PC-9 (cell line): ENCODE data around the gene SSBP2. TPM values are rescaled to one million over a fixed set of nuclear protein-coding genes. Genes with fewer than 3 reads are reported as not detected.

Source experiments
- BruUV-seq: library from RNA; stranded (reverse); fragments of 400-500 nt; replicated peaks from 2 replicates; lab custom pipeline; 2021; lab: Mats Ljungman, UMichigan
- CTCF ChIA-PET: fragments of 300-600 bp; sonication (Branson Sonifier 250); formaldehyde crosslinking; loops from one replicate; lab custom pipeline; 2022; ENCODE audit warnings: antibody characterized with exemption; lab: Charles Lee
- POLR2A ChIA-PET: fragments of 300-600 bp; sonication (Branson Sonifier 250); formaldehyde crosslinking; loops from one replicate; lab custom pipeline; 2022; ENCODE audit warnings: antibody characterized with exemption; ENCODE audit not compliant: unreplicated experiment; lab: Charles Lee
- DNase-seq, 2 experiments: peaks; one replicate each; pipeline versions ENCODE4 v3.0.0 to v3.0.0-alpha.2; 2015 to 2022; ENCODE audit warnings: mixed read lengths in 1 of 2
- H2AFZ ChIP-seq: fragments of 200-600 bp; sonication (generic); 2 replicates; pipeline ENCODE4 v1.8.1; 2017; ENCODE audit warnings: antibody characterized with exemption
- H3F3A ChIP-seq: fragments of 200-600 bp; sonication (generic); 2 replicates; pipeline ENCODE4 v1.8.1; 2017; ENCODE audit warnings: antibody characterized with exemption, mild to moderate bottlenecking, low read depth; ENCODE audit not compliant: insufficient read depth
- H3K27ac ChIP-seq: fragments of 200-600 bp; sonication (generic); 2 replicates; pipeline ENCODE4 v1.6.1; 2016; ENCODE audit warnings: mixed run types
- H3K27me3 ChIP-seq: fragments of 200-600 bp; sonication (generic); 2 replicates; pipeline ENCODE4 v1.6.1; 2016; ENCODE audit warnings: low read depth, mixed run types; ENCODE audit not compliant: insufficient read depth
- H3K36me3 ChIP-seq: fragments of 200-600 bp; sonication (generic); 2 replicates; pipeline ENCODE4 v1.6.1; 2016; ENCODE audit warnings: low read depth, mixed run types
- H3K4me1 ChIP-seq: fragments of 200-600 bp; sonication (generic); replicated peaks from 2 replicates; pipeline ENCODE4 v1.6.1; 2016; ENCODE audit warnings: mixed run types; ENCODE audit not compliant: insufficient read depth
- H3K4me2 ChIP-seq: fragments of 200-600 bp; sonication (generic); 2 replicates; pipeline ENCODE4 v1.6.1; 2017; ENCODE audit warnings: mixed run types
- H3K4me3 ChIP-seq: fragments of 200-600 bp; sonication (generic); 2 replicates; pipeline ENCODE4 v1.6.1; 2016; ENCODE audit warnings: mixed run types
- H3K79me2 ChIP-seq: fragments of 200-600 bp; sonication (generic); 2 replicates; pipeline ENCODE4 v1.6.1; 2017; ENCODE audit warnings: low read depth, mixed run types
- H3K9me2 ChIP-seq: fragments of 200-600 bp; sonication (generic); 2 replicates; pipeline ENCODE4 v1.8.1; 2017; ENCODE audit warnings: mild to moderate bottlenecking; ENCODE audit not compliant: insufficient read depth
- H3K9me3 ChIP-seq: fragments of 200-600 bp; sonication (generic); 2 replicates; pipeline ENCODE4 v1.8.1; 2016; ENCODE audit warnings: low read depth; ENCODE audit not compliant: insufficient read depth
- H4K20me1 ChIP-seq: fragments of 200-600 bp; sonication (generic); 2 replicates; pipeline ENCODE4 v1.8.1; 2017; ENCODE audit not compliant: insufficient read depth
- CTCF ChIP-seq: fragments of 200-600 bp; sonication (generic); conservative IDR thresholded peaks from 2 replicates; pipeline ENCODE4 v1.6.1; 2017; ENCODE audit warnings: mixed run types, antibody characterized with exemption, mild to moderate bottlenecking, moderate library complexity
- EZH2 ChIP-seq: fragments of 200-600 bp; sonication (generic); IDR thresholded peaks from 2 replicates; pipeline ENCODE4 v1.8.0; 2017; ENCODE audit warnings: antibody characterized with exemption, low read depth
- intact Hi-C: fragments of 100-400 bp; cut with micrococcal nuclease; formaldehyde crosslinking; loops from one replicate; pipeline ENCODE4 v1.10.0; 2022; ENCODE audit not compliant: unreplicated experiment
- total RNA-seq: library from RNA; stranded (reverse); gene quantifications from 2 replicates; pipeline ENCODE4 v1.2.3, GENCODE V29; 2021

The SSBP2 gene
- total RNA-seq, 1 experiment from 2014 or later: 6.4 TPM

DNA sequence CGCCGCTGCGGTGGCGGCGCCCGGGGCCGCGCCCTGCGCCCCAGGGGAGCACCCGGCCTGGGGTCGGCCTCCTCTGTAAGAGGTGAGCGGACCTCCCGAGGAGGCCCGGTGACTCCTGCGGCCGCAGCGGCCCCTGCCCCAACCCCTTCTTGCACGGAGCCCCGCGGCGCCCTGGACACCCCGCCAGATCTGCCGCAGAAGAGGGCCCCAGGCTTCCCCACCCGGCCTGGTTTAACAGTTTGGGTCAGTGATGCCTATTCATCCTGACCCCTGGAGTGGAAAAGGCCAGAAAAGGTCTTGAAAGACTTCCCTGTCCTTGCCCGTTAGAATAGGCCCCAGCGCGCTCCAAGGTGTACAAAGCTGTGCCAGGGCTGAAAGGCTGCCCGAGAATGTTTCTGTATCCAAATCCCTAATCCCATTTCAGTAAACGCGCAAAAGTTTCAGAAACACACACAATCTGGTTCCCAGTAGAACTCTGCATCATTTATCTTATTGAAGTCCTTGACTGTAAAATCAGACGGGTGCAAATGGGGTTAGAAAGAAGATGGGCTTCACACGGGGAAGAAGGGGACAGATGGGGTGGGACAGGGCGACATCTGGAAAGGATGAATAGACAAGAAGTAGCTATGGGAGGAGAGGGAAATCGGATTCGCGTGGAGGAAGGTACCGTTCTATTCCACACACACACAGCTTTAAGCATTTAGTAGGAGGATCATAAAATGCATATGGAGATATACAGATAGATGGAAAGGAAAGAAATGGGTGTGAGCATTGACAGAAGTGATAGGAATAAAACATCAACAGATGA, 1.1 kb upstream of the SSBP2 start:
- ChIA-PET CTCF (interaction anchor here (0.5 to 1.0 kb wide), 2 partner anchors 401 to 414 kb away, joined by 3 to 6 read pairs; no protein-coding TSS in a partner anchor), POLR2A (interaction anchor here (1.2 to 1.4 kb wide), 2 partner anchors 84 to 99 kb away, joined by 23 to 50 read pairs; no protein-coding TSS in a partner anchor)
- no peak for TF ChIP-seq EZH2
- TF ChIP-seq CTCF: no peak
- peak overlapping the region; percentile 79 for H3K4me3 ChIP-seq
- no peaks in the 10 kb centered on the region; the same call in 1 of the 2 replicates for H3K9me3 ChIP-seq
- no peaks in the 10 kb centered on the region for H3K27me3 ChIP-seq
- no peaks in the 10 kb centered on the region for H3K9me2 ChIP-seq
- no peak for DNase-seq
- peak overlapping the region; percentile 84 for H3K4me2 ChIP-seq
- BruUV-seq: TSS peak; percentile 93
- no peaks in the 10 kb centered on the region for H3K79me2 ChIP-seq
- H3K27ac ChIP-seq: peak overlapping the region; percentile 86
- intact Hi-C loops: loop anchor here (1.0 to 10.0 kb wide), 10 partner anchors 35 to 1813 kb away; no protein-coding TSS in a partner anchor
- H3F3A ChIP-seq: peaks cover 10% of the 10 kb centered on the region
- peaks cover 38% of the 10 kb centered on the region for H3K4me1 ChIP-seq
- H2AFZ ChIP-seq: peak overlapping the region; percentile 91
- no peaks in the 10 kb centered on the region for H4K20me1 ChIP-seq
- no peaks in the 10 kb centered on the region for H3K36me3 ChIP-seq

- Histone ChIP-seq H3F3A (no peaks in the 10 kb centered on the region), H3K4me2 (peak overlapping the region; percentile 68), H4K20me1 (no peaks in the 10 kb centered on the region), H3K36me3 (no peaks in the 10 kb centered on the region), H3K27ac (no peak overlapping the region), H3K9me2 (no peaks in the 10 kb centered on the region), H3K27me3 (no peaks in the 10 kb centered on the region), H3K9me3 (no peaks in the 10 kb centered on the region; the same call in 1 of the 2 replicates), H3K79me2 (no peaks in the 10 kb centered on the region), H3K4me1 (peaks cover 22% of the 10 kb centered on the region), H2AFZ (peak overlapping the region; percentile 86), H3K4me3 (peak overlapping the region; percentile 73)
- no TSS peak for BruUV-seq
- POLR2A ChIA-PET: interaction anchor here (0.6 to 1.4 kb wide), 6 partner anchors 69 to 492 kb away, joined by 3 to 50 read pairs (median 4); no protein-coding TSS in a partner anchor
- TF ChIP-seq EZH2 (no peak), CTCF (no peak)
- CTCF ChIA-PET: interaction anchor here (0.6 to 1.0 kb wide), 5 partner anchors 88 to 415 kb away, joined by 3 to 17 read pairs (median 5); no protein-coding TSS in a partner anchor
- peak in 1 of 2 experiments; percentile 7 for DNase-seq
- intact Hi-C loops: loop anchor here (1.0 to 10.0 kb wide), 11 partner anchors 37 to 1814 kb away; no protein-coding TSS in a partner anchor
These were observed 439 bp downstream of the SSBP2 start for GRCh38 chr5:81750308-81751008.
